ENCODE data around the gene CDC42EP3.
A peak's percentile ranks its signal among the peaks of the same experiment; 100 is the strongest.

Gene CDC42EP3

DNA sequence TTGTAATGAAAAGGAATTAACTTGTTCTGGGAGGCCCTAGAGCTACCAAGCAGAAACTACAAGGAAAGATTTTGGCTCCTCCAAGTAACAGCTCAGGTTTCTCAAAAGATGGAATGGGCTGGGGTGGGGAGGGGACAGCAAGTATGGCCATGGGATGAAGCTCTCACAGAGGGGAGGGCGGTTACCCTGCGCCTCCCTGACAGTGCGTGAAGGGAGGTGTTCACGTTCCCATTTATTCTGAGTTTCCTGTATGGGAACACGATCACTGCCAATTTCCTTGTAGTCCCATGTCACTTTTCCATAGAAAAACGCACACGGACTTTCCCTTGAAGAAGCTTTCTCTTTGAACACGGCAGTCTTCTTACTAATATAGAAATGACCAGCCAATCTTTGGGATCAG lies 17.0 kb downstream of the CDC42EP3 start:
- no peak for DNase-seq

DNA sequence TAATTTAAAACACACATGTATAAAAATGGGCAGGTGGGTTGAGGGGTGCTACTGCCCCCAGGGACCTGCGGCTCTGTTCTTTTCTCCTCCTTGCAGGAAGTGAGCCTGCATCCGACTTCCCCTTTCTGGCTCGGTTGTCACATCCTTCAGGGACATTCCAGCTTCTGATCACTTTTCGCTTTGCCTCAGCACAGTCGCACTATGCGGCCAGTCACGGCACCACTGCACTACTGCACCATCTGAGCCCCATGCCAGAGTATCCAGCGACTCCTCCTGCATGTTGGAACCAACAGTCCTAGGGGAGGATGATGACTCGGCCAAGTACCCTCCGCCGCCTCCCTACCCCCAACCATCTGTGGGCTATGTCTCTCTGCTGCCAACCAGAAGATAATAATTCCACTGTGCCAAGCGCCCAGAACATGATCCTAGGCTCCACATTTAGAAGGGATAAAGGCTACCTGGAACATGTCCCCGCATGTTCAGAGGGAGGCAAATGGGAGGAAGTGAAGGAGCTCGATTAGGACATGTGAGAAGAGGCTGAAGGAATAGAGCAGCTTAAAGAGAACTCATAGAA lies 17.6 kb downstream of the CDC42EP3 start:
- DNase-seq: no peak

DNA sequence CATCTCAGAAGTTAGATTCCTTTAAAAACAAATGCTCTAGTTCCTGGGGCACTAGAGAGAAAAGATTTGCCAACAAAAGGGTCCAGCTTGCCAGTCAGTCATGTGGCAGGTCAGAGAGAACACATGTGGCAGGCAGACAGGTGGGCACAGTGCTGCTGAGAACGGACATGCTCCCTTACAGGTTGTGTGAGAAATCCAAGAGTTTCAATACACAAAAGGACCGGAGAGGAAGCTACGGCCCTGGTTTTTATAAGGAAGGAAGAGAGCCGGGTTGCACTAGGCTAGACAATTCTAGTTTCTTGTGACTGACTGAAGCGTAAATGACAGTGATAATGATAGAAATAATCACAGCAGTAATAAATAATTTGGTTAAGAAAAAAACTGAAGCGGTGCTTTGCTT lies 18.3 kb downstream of the CDC42EP3 start:
- DNase-seq: no peak

DNA sequence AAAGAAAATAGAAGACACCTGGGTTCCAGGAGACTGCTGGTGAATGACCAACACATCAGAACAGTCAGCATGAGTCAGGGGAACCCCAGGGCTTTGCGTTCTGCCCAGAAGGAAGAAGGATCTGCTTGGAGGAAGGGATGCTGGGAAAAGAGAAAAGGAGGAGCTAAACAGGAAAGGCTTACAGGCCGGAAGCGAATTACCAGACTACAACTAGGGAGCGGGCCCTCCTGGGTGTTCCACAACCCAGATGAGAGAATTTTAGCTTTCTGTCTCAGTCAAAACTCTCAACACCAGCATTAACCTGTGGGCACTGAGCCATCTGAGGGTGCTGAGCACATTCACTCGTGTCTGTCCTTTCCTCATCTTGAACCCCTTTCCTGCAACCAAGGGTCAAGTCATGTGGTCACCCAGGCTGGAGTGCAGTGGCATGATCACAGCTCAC lies 19.2 kb downstream of the CDC42EP3 start:
- DNase-seq: no peak

DNA sequence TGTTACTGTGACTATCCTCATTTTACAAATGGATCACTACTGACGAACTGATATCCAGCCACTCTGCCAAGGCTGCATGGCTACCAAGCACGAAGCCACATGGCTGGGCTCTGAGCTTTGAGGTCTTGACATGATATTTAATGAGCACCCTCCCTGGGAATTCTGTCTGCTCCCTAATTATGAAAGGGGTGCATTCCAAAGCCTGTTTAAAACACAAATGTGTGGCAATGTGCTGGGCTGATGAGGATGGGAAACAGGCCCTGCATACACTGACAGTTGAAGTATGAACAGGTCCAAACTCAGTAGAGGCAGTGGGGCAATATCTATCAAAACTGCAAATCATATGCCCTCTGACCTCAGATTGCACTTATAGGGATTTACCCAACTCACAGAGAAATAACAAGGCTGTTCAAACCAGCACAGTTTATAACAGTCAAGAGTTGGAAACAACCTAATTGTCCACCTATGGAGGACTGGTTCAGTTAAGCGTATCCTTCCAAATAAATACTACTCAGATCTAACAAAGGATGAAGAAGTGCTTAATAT lies 20.8 kb downstream of the CDC42EP3 start:
- no peak for DNase-seq

DNA sequence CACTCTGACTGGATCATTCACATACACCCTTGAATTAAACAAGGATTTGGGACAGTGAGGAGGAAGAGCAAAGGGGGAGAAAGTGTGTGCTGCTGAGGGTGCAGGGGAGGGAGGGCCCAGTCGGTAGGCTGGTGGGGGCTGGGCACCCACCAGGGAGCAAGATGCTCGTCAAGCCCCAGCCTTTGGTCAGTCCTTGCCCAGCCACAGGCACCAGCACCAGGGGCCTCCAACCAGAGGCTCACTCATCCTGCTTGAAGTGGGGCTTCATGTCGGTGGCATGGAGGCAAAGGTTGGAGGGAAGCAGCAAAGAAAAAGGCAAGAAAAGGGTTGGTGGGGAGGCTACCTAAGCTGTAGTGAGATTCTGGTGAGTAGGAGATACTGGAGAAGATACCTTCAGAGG lies 21.9 kb downstream of the CDC42EP3 start:
- no peak for DNase-seq

DNA sequence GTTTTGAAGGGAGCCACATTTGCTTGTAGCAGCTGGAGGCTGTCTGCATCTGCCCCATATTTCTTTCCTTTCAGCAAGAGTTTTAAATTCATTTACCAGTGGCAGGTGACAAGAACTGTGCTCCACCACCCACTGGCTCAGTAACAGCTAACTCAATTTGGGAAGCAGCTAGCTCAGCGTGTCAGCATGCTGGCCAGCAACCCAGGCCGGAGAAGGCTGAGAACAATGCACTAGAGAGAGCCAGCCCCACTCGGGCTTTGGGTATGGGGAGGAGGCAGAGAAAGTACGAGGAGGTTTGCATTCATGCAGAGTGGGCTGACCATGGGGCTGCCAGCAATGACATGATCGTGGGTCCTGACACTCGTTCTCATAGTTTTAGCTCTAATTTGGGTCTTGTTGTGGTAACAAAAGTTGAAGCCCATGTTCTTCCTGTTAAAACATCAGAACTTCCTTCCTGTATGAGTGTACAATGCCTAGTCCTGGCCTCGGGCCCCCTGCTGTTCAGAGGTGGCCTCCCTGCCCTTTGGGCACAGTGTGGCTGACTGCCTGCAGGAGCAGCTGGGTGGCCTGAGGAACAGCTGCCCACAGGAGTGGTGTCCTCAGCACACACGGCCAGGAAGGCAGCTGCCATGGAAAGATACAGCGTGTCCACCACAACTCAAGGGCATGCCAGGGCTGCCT lies 23.0 kb downstream of the CDC42EP3 start:
- DNase-seq: no peak

DNA sequence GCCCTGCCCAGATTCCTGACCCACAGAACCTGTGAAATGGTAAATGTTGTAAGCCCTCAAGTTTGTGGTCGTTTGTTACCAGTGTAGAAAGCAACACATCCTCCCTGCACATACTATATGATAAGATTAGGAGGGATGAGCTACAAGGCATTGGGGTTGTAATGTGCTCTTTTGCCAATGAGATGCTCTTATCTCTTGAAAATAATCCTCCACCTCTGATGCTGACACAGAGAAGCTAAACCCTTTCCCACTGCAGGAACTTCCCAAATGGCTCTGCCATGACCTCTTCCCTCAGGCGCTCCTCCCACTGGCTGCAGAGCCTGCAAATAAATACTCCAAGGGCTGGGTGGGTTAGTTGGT lies 23.5 kb downstream of the CDC42EP3 start:
- DNase-seq: no peak

DNA sequence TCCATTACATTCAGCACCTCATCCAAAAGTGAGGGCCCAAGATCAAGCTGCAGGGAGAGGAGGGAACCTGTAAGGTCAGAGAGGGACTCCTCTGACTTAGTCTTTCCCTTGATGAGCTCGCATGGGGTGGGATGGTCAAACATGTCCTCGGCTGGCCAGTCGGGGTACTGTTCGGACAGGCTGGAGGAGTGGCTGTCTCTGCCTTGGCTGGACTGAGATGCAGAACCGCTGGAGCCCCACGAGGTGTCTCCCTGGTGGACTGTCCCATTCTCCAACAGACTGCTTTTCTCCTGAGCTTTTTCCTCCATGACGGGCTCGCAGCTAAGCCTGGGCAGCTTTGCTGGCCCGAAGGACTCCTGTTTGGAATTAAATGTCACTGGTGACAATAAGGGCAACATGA lies 25.6 kb downstream of the CDC42EP3 start:
- DNase-seq: no peak

DNA sequence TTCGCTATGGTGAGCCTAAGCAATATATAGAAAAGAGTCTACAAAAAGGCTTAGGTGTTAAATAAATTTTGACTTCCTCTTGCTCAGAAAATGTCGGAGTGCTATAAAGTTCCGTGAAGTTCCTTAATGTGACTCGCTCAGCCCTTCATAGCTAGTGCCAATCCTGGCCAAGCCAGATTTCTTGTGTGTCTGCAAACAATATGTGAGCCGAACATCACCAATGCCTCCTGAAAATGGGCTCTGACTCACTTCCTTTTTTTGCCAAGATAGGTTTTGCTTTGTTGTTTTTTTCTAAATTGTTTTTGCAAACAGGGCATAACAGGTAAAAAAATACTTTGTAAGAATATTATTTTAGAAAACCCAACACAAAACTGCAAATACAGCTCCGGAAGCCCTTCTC lies 26.1 kb downstream of the CDC42EP3 start:
- DNase-seq: no peak

DNA sequence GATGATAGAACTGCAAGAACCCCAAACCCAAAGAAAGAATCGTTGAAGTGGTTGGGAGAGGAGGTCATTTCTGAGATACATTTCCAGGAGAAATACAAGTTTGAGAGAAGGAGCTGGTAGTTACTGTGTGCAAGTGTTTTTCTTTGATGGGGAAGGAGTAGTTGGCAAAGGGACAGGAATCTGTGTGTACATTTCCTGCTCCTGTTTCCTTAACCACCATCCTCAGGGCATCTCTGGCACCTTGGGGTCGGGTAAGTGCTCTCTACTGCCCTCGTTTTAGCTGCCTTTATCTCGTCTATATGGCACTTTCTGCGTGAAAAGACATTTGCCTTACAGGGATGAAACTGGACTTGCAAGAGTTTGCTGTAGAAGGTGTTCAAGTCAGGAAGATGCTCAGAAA lies 27.3 kb downstream of the CDC42EP3 start:
- DNase-seq: no peak

DNA sequence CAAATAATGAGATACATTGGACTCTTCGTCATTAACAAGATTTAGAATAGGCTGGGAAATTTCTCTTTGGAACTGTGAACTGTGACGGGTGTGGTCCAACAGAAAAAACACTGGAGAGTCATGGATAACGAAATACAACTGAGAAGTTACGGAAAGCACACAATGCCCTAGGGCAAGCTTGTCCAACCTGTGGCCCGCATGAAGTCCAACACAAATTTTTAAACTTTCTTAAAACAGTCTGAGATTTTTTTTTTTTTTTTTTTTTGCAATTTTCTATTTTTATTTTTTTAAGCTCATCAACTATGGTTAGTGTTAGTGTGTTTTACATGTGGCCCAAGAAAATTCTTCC lies 27.7 kb downstream of the CDC42EP3 start:
- no peak for DNase-seq

DNA sequence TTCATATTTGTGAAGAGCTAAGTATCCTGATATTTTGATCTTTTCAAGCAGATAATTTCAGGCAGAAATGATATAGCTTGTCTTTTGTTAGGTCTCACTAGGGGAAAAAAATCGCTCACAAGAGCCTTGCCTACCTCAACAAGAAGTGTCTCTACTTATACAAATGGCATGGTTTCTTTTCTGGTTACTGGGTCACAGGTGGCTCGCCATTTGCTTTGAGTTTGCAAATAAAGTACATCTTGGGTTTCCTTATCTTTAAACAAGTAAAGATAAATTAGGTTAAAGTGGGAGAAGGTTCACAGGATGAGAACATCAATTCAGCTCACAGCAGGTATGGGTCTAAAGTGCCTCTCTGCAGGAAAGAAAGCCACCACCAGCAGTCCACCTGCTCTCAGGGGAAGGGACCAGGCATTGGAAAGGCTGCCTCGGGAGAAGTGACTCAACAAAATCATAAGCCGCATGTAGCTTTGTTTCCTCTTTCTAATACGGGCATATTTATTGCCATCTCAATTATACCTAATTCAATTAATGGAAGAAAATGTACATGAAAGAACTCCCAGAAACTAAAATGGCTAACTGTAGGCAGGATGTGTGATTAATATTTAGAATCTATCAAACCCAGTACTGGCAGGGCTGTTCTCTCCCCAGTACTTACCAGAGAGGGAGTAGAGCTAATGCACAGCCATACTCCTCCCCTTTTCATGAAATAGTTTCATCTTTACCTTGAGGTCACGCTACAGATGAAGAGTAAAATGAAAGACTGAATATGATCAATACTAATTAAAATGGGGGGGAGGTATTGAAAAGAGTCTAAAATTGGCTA lies 28.3 kb downstream of the CDC42EP3 start:
- DNase-seq: no peak

DNA sequence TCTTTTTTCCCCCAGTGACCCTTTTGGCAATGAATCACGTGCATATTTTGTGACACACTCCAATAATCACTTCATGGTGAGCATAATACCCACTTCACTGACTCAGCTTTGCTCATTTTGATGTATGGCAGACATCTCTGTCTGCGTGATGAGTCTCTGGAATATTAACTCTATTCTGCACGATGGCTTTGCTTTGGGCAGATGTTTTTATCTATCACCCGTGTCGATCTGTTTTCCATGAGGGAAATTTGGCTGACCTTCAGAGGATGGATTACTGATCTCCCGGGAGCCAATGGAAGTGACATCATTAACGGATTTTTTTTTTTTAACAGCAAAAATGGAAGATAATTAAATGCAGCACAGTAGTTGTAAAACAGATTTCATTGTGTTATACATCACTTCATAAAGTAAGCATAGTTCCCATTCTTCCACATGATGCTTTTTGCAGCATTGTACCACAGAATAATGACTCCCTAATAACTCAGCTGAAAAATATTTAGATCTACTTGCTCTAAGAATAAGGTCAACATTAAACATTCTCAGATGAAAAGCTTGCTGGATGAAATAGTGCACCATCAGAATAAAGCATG lies 29.8 kb downstream of the CDC42EP3 start:
- DNase-seq: peak; percentile 41

DNA sequence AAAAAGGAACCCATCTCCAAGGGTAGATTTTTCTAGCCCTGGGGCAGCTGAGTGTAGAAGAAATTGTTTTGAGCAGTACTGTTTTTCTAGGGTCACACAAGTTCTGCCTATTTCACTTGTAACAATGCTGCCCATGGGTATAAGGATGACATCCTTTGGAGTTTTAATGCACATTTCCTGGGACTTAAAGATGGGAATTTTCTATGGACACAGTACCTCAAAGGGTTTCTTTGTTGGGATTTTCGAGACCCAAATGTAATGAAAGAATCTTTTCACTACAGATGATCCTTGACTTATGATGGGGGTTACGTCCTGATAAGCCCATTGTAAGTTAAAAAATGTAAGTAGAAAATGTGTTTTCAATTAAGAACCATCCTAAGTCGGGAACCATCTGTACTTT lies 31.8 kb downstream of the CDC42EP3 start:
- no peak for DNase-seq

DNA sequence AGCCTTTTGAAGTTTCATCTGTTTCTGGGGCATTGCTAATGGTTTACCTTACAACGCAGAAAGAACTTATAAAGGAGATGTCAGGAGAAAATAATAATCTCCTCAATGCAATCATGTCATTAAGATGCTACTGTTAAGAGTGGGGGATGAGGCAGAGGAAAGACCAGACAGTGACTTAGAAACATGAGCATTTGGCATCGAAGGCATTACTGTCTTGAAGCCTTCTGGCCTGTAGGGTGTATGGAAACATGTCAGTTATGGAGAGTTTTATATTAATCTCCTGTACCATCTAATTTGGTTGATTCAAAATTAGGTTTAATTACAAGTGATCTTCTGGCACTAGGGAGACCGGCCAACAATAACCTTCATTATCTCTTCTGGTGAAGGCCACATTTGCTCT lies 32.5 kb downstream of the CDC42EP3 start:
- no peak for DNase-seq

DNA sequence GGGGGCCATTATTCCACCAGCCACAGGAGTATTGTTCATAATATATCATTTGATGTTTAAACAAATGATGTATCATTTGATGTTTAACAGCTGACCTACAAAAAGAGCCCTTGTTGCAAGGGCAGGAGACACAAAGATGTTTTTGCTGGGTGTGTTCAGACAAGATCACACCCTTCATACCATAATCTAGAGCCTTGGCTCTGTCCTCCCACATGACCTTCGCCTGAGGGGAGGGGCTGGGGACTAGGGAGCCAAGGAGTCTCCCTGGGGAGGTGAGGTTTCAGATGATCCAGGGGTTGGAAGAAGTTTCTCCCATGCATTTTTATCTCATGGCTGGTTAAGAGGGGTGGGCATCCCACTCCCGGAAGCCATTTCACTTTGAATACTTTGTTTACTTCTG lies 33.5 kb downstream of the CDC42EP3 start:
- no peak for DNase-seq

DNA sequence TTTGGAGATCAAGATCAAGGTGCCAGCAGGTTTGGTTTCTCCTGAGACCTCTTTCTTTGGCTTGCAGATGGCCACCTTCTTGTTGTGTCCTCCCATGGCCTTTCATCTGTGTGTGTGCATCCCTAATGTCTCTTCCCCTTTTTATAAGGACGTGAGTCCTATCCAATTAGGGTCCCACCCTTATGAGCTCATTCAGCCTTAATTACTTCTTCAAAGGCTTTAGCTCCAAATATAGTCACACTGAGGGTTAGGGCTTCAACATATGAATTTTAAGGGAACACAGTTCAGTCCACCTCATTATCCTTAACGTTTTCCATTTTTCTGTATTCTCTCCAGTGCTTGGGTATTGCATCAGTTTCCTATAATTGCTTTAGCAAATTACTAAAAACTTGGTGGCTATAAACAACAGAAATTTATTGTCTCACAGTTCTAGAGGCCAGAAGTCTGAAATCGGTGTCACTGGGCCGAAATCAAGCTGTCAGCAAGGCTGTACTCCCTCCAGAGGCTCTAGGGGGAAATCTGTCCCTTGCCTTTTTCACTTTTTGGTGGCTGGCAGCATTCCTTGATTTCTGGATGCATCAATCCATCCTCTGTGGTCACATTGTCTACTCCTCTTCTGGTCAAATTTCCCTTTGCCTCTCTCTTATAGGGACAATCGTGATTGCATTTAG lies 34.1 kb downstream of the CDC42EP3 start:
- DNase-seq: no peak

DNA sequence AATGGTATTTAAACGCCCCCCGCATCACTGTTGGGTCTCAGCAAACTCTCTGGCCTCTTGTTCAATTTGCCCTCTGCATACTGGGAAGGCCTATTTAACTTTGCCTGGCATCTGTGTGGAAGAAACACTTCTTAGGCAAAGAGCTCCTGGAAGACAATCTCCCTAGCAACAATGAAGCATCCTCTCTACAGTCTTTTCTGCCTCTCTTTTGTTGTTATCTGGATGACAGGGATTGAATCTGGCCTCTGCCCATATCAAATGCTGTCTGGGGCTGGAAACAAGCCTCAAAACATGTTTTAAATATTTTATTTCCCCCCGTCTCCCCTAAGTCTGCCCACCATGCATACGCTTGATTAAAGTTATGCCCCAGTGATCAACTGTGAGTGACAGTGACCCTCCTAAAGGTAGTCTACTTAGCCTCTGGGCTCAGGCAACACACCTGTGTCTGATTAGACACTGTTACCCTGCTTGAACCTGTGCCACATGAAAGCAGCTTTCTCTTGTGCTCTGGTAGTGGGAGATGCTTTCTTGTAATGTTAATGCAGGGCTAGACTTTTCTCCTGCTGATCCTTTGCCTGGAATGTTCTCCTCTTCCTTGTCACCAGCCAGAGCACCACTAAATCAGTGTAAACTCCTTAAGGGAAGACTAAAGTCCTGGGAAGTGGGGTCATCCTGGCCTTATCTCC lies 34.9 kb downstream of the CDC42EP3 start:
- no peak for DNase-seq

DNA sequence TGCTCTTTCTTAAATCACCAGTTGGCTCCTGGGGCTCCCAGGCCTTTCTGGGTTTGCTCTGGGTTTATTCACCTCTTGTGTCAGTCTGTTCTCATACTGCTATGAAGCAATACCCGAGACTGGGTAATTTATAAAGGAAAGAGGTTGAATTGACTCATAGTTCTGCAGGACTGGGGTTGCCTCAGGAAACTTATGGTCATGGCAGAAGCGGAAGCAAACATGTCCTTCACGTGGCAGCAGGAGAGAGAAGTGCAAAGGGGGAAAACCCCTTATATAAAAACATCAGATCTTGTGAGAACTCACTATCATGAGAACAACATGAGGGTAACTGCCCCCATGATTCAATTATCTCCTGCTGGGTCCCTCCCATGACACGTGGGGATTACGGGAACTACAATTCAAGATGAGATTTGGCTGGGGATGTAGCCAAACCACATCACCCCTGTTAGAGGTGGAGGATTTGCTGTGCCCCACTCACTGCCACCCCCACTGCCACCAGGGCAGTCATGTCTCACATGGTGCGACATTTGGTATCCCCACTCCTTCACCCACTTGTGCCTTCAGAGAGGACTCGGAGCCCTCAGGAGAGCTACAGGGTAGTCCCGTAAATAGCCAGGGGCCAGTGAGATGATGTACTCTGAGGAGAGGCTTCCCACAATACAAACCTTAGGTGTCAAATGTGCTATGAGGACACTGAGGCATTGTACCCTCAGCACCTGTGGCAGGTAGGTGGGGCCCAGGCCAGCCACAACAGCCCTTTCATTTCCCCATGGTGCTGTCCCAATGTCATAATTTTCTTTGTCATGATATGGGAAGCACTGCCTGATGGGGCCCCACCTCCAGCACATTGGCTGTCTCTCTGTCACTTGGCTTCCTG lies 35.7 kb downstream of the CDC42EP3 start:
- DNase-seq: no peak

DNA sequence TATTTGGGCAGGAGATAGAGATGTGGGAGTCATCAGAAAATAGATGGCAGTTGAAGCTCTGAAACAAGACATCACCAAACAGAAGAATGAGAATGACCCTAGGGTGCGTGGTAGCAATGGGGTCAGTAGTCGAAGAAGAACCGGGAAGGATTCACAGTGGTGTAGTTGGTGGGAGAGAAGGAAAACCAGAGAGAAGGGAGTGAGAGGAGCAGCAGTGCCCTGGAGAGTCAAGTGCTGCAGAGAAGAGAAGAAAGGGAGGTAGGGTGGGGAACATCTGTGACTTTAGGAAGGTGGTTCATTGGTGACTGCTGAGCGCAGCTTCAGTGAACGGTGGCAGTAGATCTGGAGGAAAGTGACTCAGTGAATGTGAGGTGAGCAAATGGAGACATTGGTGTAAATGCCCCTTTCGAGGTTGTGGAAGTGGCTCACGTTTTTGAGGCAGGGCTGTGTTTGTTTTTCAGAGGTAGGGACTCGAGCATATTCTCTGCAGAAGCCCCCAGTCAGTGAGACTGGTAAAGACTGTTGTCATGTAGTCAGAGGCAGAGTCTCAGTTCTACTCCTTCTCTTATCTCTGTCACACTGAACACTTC lies 36.4 kb downstream of the CDC42EP3 start:
- no peak for DNase-seq

All from eye (tissue), 1 donor.